OCI-LY1 (cell line): ENCODE measurements around the gene LSM4.

Source experiments
- H2AFZ ChIP-seq: fragments of 200-600 bp; sonication (generic), shearing (Covaris generic); 2 replicates; pipeline ENCODE4 v1.6.0; 2014; ENCODE audit warnings: antibody characterized with exemption, mild to moderate bottlenecking, low read length
- H3F3A ChIP-seq: fragments of 200-600 bp; sonication (generic), shearing (Covaris generic); 2 replicates; pipeline ENCODE4 v1.6.0; 2014; ENCODE audit warnings: mild to moderate bottlenecking, antibody characterized with exemption, low read length, moderate library complexity; ENCODE audit not compliant: insufficient read depth
- H3K27ac ChIP-seq: fragments of 200-600 bp; sonication (generic); 2 replicates; pipeline ENCODE4 v1.5.1; 2014; ENCODE audit warnings: low read length, mixed run types, mild to moderate bottlenecking, low read depth; ENCODE audit not compliant: poor library complexity, severe bottlenecking
- H3K27me3 ChIP-seq: fragments of 200-600 bp; sonication (generic); 2 replicates; pipeline ENCODE4 v1.6.0; 2014; ENCODE audit warnings: antibody characterized with exemption, mild to moderate bottlenecking, low read length, moderate library complexity; ENCODE audit not compliant: insufficient read depth
- H3K36me3 ChIP-seq: fragments of 200-600 bp; sonication (generic); 2 replicates; pipeline ENCODE4 v1.6.1; 2014; ENCODE audit warnings: mild to moderate bottlenecking, antibody characterized with exemption, low read length, moderate library complexity, mixed read lengths; ENCODE audit not compliant: insufficient read depth
- H3K4me1 ChIP-seq: fragments of 200-600 bp; sonication (generic); 2 replicates; pipeline ENCODE4 v1.5.1; 2014; ENCODE audit warnings: mild to moderate bottlenecking, low read length, moderate library complexity; ENCODE audit not compliant: insufficient read depth, severe bottlenecking
- H3K4me2 ChIP-seq: fragments of 200-600 bp; sonication (generic), shearing (Covaris generic); 2 replicates; pipeline ENCODE4 v1.6.1; 2014; ENCODE audit warnings: low read length
- H3K4me3 ChIP-seq: fragments of 200-600 bp; sonication (generic); 2 replicates; pipeline ENCODE4 v1.5.1; 2014; ENCODE audit warnings: low read length, low read depth, mild to moderate bottlenecking, mixed read lengths; ENCODE audit not compliant: poor library complexity, severe bottlenecking
- H3K79me2 ChIP-seq: fragments of 200-600 bp; shearing (Covaris generic); 2 replicates; pipeline ENCODE4 v1.6.1; 2016; ENCODE audit warnings: mixed run types, low read length, mixed read lengths; ENCODE audit not compliant: insufficient read depth
- H3K9ac ChIP-seq: fragments of 200-600 bp; sonication (generic), shearing (Covaris generic); 2 replicates; pipeline ENCODE4 v1.6.1; 2014; ENCODE audit warnings: mild to moderate bottlenecking, low read length, mixed read lengths
- H3K9me2 ChIP-seq: fragments of 200-600 bp; sonication (generic), shearing (Covaris generic); 2 replicates; pipeline ENCODE4 v1.6.1; 2014; ENCODE audit warnings: low read depth, mild to moderate bottlenecking, low read length, mixed read lengths
- H3K9me3 ChIP-seq: fragments of 200-600 bp; shearing (Covaris generic); 2 replicates; pipeline ENCODE4 v1.6.1; 2014; ENCODE audit warnings: low read length, mixed read lengths
- H4K20me1 ChIP-seq: fragments of 200-600 bp; sonication (generic), shearing (Covaris generic); 2 replicates; pipeline ENCODE4 v1.6.0; 2016; ENCODE audit warnings: mild to moderate bottlenecking, low read length; ENCODE audit not compliant: insufficient read depth
- CTCF ChIP-seq: fragments of 200-600 bp; sonication (generic), shearing (Covaris generic); IDR thresholded peaks from 2 replicates; pipeline ENCODE4 v1.5.1; 2017; ENCODE audit warnings: mild to moderate bottlenecking, antibody characterized with exemption, low read length, moderate library complexity, mixed read lengths
- EZH2 ChIP-seq: fragments of 200-600 bp; sonication (generic), shearing (Covaris generic); IDR thresholded peaks from 2 replicates; pipeline ENCODE4 v1.8.0; 2017; ENCODE audit warnings: borderline replicate concordance, mixed run types, mild to moderate bottlenecking, antibody characterized with exemption, low read length, moderate library complexity, mixed read lengths

Gene LSM4

GRCh38 chr19:18259893-18260292 lies 63.0 kb downstream of the LSM4 start:
- Histone ChIP-seq H3K9ac (no peak overlapping the region), H3K27me3 (no peaks in the 10 kb centered on the region), H4K20me1 (no peaks in the 10 kb centered on the region), H2AFZ (no peak overlapping the region), H3K9me3 (no peaks in the 10 kb centered on the region), H3K36me3 (no peaks in the 10 kb centered on the region), H3K4me1 (peaks cover 4% of the 10 kb centered on the region), H3K27ac (no peak overlapping the region), H3F3A (0 out of 2 replicates have a peak, but pooled peaks cover under 1% of the 10 kb centered on the region), H3K4me2 (no peak overlapping the region), H3K79me2 (no peaks in the 10 kb centered on the region), H3K9me2 (no peaks in the 10 kb centered on the region), H3K4me3 (no peak overlapping the region)
- no peak for TF ChIP-seq EZH2
- TF ChIP-seq CTCF: no peak

- Histone ChIP-seq H4K20me1 (no peaks in the 10 kb centered on the region), H3K36me3 (peaks cover 12% of the 10 kb centered on the region; the same call in 1 of the 2 replicates), H3K79me2 (no peaks in the 10 kb centered on the region), H3K9ac (no peak overlapping the region), H3K27me3 (no peaks in the 10 kb centered on the region), H3K9me2 (no peaks in the 10 kb centered on the region), H3F3A (0 out of 2 replicates have a peak, but pooled peaks cover 5% of the 10 kb centered on the region), H3K27ac (no peak overlapping the region), H2AFZ (no peak overlapping the region), H3K9me3 (no peaks in the 10 kb centered on the region), H3K4me1 (peaks cover 20% of the 10 kb centered on the region), H3K4me3 (no peak overlapping the region), H3K4me2 (no peak overlapping the region)
- no peak for TF ChIP-seq EZH2
- TF ChIP-seq CTCF: no peak
Measured at GRCh38 chr19:18257503-18258470, 65.1 kb downstream of the LSM4 start.
